Vagina (tissue), 2 donors: ENCODE data around the gene PHACTR3.

Source experiments
- CTCF ChIP-seq, 3 experiments: fragments of 450-650 bp in 2 of 3; fragments of 200-600 bp in 1 of 3; sonication (generic) in 1 of 3; IDR thresholded peaks; one replicate each; pipeline ENCODE4 v1.5.1; 2017 to 2019; ENCODE audit warnings: antibody characterized with exemption in 3 of 3, mild to moderate bottlenecking in 2 of 3, moderate library complexity in 2 of 3
- POLR2A ChIP-seq, 2 donors: fragments of 450-650 bp; IDR thresholded peaks; one replicate each; pipeline ENCODE4 v1.6.1; 2017; ENCODE audit warnings: antibody characterized with exemption in 2 of 2, mild to moderate bottlenecking in 2 of 2, moderate library complexity in 2 of 2
- POLR2AphosphoS5 ChIP-seq, 2 donors: sonication (generic); formaldehyde crosslinking; IDR thresholded peaks; one replicate each; pipeline ENCODE4 v1.9.0; 2017; ENCODE audit warnings: antibody characterized with exemption in 2 of 2, mild to moderate bottlenecking in 2 of 2, low read depth in 1 of 2; ENCODE audit not compliant: insufficient read depth in 1 of 2

- no peak for TF ChIP-seq POLR2AphosphoS5 (IDR thresholded peaks at IDR 0.05; ENCODE audit: insufficient read depth in 1 of 2, low read depth in 1 of 2)
- TF ChIP-seq CTCF (IDR thresholded peaks at IDR 0.05), result no peak
- no peak for TF ChIP-seq POLR2A (IDR thresholded peaks at IDR 0.05)
Observed at GRCh38 chr20:59688999-59689398, 84.7 kb downstream of the PHACTR3 start.
